ENCODE data around the gene ADAMTS18.

The ADAMTS18 gene

DNA sequence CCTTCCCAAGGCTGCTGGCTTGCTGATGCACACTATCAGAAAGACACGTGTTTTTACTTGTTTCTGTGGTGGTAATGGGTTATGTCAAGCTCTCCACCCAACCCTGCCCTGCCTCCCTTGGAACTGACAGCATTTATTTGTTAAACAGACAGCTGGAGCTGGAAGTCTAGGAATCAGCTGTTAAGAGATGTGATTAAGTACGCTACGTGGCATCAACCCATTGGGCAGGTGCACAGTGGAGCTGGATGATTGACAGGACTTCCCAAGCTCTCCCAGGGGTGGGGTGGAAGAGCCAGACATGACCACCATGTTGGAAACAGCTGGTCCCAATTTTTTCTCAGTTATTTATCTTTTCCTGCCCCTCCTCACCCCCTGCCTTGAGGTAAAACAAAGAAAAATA, 49.4 kb downstream of the ADAMTS18 start:
- TF ChIP-seq POLR2AphosphoS5 (IDR thresholded peaks at IDR 0.05; ENCODE audit: low read depth, low read length) (no peak), TAF1 (IDR thresholded peaks at IDR 0.05; ENCODE audit: borderline replicate concordance, insufficient read depth, low read length) (no peak), FOXP2 (optimal IDR thresholded peaks at IDR 0.05; ENCODE audit: borderline replicate concordance, extremely low read depth, extremely low read length, insufficient read depth) (no peak), SIN3A (IDR thresholded peaks at IDR 0.05; ENCODE audit: borderline replicate concordance, insufficient read depth, low read length) (no peak)
- TF ChIP-seq, protein P1, sequence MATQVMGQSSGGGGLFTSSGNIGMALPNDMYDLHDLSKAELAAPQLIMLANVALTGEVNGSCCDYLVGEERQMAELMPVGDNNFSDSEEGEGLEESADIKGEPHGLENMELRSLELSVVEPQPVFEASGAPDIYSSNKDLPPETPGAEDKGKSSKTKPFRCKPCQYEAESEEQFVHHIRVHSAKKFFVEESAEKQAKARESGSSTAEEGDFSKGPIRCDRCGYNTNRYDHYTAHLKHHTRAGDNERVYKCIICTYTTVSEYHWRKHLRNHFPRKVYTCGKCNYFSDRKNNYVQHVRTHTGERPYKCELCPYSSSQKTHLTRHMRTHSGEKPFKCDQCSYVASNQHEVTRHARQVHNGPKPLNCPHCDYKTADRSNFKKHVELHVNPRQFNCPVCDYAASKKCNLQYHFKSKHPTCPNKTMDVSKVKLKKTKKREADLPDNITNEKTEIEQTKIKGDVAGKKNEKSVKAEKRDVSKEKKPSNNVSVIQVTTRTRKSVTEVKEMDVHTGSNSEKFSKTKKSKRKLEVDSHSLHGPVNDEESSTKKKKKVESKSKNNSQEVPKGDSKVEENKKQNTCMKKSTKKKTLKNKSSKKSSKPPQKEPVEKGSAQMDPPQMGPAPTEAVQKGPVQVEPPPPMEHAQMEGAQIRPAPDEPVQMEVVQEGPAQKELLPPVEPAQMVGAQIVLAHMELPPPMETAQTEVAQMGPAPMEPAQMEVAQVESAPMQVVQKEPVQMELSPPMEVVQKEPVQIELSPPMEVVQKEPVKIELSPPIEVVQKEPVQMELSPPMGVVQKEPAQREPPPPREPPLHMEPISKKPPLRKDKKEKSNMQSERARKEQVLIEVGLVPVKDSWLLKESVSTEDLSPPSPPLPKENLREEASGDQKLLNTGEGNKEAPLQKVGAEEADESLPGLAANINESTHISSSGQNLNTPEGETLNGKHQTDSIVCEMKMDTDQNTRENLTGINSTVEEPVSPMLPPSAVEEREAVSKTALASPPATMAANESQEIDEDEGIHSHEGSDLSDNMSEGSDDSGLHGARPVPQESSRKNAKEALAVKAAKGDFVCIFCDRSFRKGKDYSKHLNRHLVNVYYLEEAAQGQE (IDR thresholded peaks at IDR 0.05; ENCODE audit: insufficient read depth in 1 of 2, low read depth in 2 of 2, low read length in 2 of 2) = no peak

GRCh38 chr16:77383606-77384187, 51.1 kb downstream of the ADAMTS18 start:
- TF ChIP-seq TAF1 (IDR thresholded peaks at IDR 0.05; ENCODE audit: borderline replicate concordance, insufficient read depth, low read length) (no peak), POLR2AphosphoS5 (IDR thresholded peaks at IDR 0.05; ENCODE audit: low read depth, low read length) (no peak), FOXP2 (optimal IDR thresholded peaks at IDR 0.05; ENCODE audit: borderline replicate concordance, extremely low read depth, extremely low read length, insufficient read depth) (no peak)
- TF ChIP-seq, protein P1 (IDR thresholded peaks at IDR 0.05; ENCODE audit: insufficient read depth in 1 of 2, low read depth in 2 of 2, low read length in 2 of 2) = no peak

GRCh38 chr16:77376358-77376757, 58.5 kb downstream of the ADAMTS18 start:
- no peak for TF ChIP-seq SIN3A (IDR thresholded peaks at IDR 0.05; ENCODE audit: borderline replicate concordance, insufficient read depth, low read length)
- TF ChIP-seq, protein P1 (IDR thresholded peaks at IDR 0.05; ENCODE audit: insufficient read depth in 1 of 2, low read depth in 2 of 2, low read length in 2 of 2) = no peak
- no peak for TF ChIP-seq TAF1 (IDR thresholded peaks at IDR 0.05; ENCODE audit: borderline replicate concordance, insufficient read depth, low read length)
- no peak for TF ChIP-seq FOXP2 (optimal IDR thresholded peaks at IDR 0.05; ENCODE audit: borderline replicate concordance, extremely low read depth, extremely low read length, insufficient read depth)
- no peak for TF ChIP-seq POLR2AphosphoS5 (IDR thresholded peaks at IDR 0.05; ENCODE audit: low read depth, low read length)

DNA sequence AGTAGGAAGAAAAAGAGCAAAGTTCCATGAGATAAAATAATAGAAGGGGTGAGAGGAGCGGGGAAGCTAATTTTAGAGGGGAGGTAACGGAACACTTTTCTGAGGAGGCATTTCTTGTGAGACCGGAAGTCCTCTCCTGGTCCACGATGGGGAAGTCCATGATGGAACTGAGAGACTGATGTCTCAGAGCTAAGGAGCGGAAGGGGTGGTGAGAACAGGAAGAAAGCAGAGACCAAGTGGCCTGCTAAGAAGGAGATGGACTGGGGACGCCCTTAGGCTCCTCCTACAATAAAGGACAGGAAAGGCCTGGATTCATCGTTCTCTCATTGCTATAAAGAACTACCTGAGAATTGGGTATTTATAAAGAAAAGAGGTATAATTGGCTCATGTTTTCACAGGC, 59.4 kb downstream of the ADAMTS18 start:
- TF ChIP-seq, protein P1 (IDR thresholded peaks at IDR 0.05; ENCODE audit: insufficient read depth in 1 of 2, low read depth in 2 of 2, low read length in 2 of 2) = no peak
- no peak for TF ChIP-seq FOXP2 (optimal IDR thresholded peaks at IDR 0.05; ENCODE audit: borderline replicate concordance, extremely low read depth, extremely low read length, insufficient read depth)
- no peak for TF ChIP-seq POLR2AphosphoS5 (IDR thresholded peaks at IDR 0.05; ENCODE audit: low read depth, low read length)
- TF ChIP-seq SIN3A (IDR thresholded peaks at IDR 0.05; ENCODE audit: borderline replicate concordance, insufficient read depth, low read length) = no peak
- TF ChIP-seq TAF1 (IDR thresholded peaks at IDR 0.05; ENCODE audit: borderline replicate concordance, insufficient read depth, low read length) = no peak

DNA sequence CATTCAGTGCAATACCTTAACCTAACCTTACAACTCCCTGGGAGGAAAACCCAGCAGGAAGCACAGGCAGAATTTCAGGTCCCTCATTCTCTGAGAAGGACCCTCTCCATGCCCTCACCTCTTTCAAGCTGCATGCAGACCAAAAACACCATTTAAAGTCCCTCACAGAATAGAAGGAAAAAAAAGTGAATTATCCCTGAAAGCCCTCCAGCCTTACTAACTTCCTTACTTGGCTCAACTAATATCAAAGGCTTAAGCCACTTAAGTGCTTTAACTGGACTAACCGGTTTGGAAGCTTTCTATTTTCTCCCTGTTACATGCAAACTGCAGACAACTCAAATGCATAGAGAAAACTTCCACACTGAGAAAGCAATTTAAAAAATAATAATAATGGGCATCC, 60.5 kb downstream of the ADAMTS18 start:
- TF ChIP-seq SIN3A (IDR thresholded peaks at IDR 0.05; ENCODE audit: borderline replicate concordance, insufficient read depth, low read length) (no peak), FOXP2 (optimal IDR thresholded peaks at IDR 0.05; ENCODE audit: borderline replicate concordance, extremely low read depth, extremely low read length, insufficient read depth) (no peak), TAF1 (IDR thresholded peaks at IDR 0.05; ENCODE audit: borderline replicate concordance, insufficient read depth, low read length) (no peak), POLR2AphosphoS5 (IDR thresholded peaks at IDR 0.05; ENCODE audit: low read depth, low read length) (no peak)
- TF ChIP-seq, protein P1 (IDR thresholded peaks at IDR 0.05; ENCODE audit: insufficient read depth in 1 of 2, low read depth in 2 of 2, low read length in 2 of 2) = no peak
